GM21526 (cell line): ENCODE data around the gene UXS1.

Experiments
- ATAC-seq: cut with Tn5 transposase; IDR thresholded peaks from one replicate; pipeline ENCODE4 v1.9.1; 2021; ENCODE audit warnings: moderate library complexity; ENCODE audit not compliant: unreplicated experiment, low FRiP score

The UXS1 gene

DNA sequence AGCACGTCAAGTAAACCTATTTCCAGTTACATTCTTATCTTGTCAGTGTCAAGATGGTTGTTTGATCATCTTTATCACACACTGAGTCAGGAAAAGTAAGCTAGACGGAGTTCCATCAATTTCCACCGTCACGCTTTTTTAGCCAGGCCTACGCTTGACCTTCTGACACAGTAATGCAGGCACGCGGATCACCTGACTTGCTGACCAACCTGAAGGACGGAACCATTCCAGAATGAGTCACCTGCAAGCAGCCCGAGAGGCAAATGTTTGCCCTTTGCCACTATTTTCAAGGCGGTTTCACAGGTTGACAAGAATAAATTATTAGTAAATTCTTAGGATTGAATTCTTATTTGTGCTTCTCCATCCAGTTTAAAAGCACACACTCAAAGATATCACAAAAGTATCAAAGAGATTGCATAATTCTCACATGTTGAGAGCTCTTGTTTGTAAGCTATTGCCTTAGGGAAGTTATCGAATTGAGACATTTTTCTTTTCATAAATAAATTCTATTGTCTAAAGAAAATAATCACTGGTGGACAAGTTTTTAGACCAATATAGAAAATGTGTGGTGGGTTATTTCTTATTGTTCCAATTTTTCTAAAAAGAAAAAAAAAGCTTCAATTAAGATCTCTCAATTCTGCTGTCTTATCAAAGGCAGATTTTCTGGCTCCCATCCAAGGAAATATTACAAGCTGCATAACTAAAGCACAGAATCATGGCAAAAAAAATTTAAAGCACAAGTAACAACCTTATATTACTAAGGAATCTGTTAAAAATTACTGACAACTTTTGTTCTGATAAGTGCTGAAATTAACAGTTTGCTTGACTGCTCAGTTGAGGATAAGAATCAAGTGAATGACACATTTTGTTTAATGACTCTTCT is 31.9 kb downstream of the UXS1 start:
- no peak for ATAC-seq

GRCh38 chr2:106161341-106161740 is 32.8 kb downstream of the UXS1 start:
- ATAC-seq: no peak

DNA sequence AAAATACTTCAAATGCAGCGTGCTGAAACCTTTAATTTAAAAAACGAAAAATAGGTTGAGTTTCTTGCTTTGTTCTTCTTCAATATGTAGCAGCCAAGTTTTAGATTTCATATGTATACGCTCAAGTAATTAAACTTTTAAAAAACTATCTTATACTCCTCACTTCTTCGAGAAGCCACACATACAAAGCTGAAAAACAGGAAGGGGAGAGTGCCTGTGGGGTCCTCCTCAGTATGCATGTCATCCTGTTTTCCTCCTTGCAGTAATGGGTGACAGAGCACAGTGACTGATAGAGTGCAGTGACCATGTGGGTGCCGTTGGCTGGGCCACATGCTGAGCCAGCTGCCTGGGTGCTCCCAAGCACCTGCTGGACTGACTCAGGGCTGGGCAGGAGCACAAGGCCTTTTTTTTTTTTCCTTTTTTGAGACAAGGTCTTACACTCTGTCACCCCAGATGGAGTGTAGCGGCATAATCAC is 33.3 kb downstream of the UXS1 start:
- no peak for ATAC-seq

- no peak for ATAC-seq
Observed at GRCh38 chr2:106159866-106160785, 34.0 kb downstream of the UXS1 start.

DNA sequence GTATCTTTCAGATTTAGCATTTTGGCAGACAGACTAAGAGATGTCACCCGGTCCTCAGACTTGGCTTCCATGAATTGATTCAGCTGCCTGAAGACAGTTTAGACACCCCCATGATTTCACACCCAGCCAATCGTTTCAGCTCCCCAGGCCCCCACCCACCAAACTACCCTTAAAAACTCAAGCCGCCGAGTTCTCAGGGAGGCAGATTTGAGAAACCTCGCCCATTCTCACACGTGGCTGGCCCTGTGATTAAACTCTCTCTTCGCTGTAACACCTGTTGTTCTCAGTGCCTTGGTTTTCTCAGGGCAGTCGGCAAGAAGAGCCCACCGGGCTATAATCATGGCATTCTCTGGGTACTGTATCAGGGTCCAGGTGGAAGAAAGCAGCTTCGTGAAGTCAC is 35.2 kb downstream of the UXS1 start:
- no peak for ATAC-seq

- no peak for ATAC-seq
Observed at GRCh38 chr2:106158131-106158530, 36.0 kb downstream of the UXS1 start.

- ATAC-seq: no peak
Observed at GRCh38 chr2:106157416-106157815, 36.7 kb downstream of the UXS1 start.

DNA sequence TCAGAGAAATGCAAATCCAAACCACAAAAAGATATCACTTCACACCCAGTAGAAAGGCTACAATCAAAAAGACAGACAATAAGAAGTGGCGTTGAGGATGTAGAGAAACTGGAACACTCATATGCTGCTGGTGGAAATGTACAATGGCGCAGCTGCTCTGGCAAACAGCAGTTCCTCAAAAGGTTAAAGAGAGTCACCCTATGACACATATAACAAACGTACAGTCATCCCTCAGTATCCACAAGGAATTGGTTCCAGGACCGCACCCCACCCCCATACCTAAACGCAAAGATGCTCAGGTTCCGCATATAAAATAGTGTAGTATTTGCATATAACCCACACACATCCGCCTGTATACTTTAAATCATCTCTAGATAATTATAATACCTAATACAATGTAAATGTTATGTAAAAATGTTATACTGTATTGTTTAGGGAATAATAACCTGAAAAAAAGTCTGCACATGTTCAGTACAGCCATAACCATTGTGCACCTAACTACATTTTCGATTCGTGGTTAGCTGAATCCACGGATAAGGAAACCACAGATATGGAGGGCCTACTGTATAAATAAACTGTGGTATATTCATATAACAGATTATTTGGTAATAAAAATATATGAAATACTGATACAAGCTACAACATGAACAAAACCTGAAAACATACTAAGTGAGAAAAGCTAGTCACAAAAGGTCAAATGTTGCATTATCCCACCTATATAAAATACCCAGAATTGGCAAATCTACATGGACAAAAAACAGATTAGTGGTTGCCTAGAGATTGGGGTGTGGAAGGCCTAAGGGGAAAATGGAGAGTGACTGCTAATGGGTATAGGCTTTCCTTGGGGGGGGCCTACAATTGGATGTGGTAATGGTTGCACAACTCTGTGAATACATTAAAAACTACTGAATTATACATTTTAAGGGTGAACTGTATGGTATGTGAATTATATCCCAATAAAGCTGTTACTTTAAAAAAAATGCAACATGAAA is 37.5 kb downstream of the UXS1 start:
- no peak for ATAC-seq

GRCh38 chr2:106153781-106154180 is 40.3 kb downstream of the UXS1 start:
- no peak for ATAC-seq

DNA sequence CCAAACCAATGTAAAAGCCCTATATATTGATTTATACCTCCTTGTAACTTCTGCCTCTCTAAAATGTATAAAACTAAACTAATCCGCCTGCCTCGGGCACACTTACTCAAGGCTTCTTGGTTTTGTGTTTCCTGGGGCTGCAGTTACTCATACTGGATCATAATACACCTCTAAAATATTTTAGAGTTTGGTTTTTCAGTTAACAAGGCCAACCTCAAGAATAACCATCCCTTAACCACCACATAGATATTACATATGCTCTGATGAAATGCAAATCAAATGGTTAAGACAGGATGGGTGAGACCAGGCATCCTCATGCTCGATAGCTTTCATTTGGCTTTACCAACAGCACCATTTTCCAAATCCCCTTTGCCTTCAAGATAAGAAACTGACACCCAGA is 46.4 kb downstream of the UXS1 start:
- no peak for ATAC-seq

DNA sequence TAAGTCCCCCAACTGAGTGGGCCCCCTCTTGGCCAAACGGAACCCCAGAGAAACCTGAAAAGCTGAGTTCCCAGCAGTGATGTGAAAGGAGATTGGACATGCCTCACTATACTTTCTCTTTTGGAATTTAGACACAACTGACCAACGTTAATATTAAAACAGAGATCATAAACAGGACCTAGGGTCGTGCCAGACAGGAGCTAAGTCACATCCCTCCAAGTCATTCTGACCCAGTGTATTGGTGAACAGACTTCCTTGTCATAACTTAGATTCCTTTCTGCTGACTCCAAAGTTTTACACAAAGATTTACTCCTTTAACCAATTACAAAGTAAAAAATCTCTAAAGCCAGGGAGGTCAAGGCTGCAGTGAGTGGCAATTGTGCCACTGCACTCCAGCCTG is 46.9 kb downstream of the UXS1 start:
- no peak for ATAC-seq

GRCh38 chr2:106144621-106145331 is 49.3 kb downstream of the UXS1 start:
- ATAC-seq: no peak

DNA sequence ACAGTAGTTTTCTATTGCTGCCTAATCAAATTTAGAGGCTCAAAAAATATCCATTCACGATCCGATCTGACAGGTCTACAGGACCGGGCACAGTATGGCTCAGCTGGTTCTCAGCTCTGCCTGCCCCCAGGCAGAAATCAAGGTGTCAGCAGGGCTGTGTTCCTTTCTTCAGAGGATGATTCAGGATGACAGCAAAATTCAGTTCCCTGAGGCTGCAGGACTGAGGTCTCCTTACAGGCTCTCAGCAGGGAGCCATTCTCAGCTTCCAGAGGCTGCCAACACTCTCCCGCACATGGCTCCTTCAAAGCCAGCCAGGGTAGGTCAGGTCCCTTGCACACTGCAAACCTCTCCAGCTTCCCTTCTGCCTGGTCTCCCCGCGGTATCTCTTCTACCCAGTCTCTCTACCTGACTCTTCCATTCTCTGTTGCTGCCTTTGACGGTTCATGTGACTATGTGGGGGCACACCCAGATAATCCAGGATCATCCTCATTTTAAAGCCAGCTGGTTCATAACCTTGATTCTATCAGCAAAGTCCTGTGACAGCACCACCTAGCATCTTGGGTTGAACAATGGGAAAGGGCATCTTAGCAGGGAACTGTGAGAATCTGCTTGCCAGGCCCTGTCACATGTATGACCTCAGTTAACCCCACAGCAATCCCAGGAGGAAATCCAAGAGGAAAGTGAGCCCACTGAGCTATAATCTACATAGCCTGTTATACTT is 50.4 kb downstream of the UXS1 start:
- ATAC-seq: no peak

DNA sequence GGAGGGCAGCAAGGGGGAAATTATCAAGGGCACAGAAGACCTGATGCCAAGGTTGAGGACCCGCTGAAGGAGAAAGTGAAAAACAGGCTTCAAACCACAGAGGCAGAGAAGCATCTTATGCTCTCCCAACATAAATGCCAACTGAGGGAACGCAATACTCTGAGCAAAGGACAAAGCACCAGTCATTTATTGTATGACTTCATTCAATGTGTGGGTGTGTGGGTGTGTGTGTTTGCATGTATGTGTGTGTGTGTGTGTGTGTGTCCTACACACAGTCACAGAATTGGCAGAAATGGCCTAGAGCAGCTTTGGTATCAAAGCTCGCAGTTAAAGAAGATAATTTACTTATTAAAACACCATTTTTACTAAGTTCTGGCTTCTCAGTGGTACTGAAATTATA is 51.4 kb downstream of the UXS1 start:
- no peak for ATAC-seq

DNA sequence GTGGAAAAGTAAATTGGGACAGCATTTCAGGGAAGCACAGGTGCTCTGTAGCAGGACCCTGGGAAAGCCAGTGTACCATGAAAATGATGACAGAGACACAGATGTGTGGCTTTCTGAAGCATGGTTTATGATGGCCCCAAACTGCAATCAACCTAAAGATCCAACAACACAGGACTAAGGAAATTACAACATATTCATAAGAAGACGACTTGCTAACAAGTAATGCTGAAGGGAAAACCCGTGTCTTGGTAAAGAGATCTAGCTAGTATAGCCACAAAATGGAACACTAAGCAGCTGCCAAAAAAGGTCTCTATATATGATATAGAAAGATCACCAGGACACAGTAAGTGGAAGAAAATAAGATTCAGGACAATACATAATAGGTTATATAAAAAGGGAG is 53.2 kb downstream of the UXS1 start:
- no peak for ATAC-seq

DNA sequence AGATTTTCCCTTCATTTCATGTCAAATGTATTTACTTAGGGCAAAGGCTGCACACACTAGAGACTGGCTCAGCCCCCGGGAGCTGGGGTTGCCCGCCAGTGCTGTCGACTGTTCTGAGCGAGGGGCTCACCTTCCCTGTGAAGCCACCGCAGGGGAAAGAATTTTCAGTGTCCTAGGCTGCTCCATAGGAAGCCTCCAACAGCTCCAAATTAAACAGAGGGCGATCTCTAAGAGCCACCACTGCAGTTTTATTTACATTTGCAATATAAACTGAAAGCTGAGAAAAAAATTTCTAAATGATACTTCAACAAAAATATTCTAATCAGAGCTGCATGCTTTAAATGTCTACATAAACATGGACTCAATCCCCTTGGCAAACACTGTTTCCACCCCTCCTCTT is 54.0 kb downstream of the UXS1 start:
- ATAC-seq: no peak

DNA sequence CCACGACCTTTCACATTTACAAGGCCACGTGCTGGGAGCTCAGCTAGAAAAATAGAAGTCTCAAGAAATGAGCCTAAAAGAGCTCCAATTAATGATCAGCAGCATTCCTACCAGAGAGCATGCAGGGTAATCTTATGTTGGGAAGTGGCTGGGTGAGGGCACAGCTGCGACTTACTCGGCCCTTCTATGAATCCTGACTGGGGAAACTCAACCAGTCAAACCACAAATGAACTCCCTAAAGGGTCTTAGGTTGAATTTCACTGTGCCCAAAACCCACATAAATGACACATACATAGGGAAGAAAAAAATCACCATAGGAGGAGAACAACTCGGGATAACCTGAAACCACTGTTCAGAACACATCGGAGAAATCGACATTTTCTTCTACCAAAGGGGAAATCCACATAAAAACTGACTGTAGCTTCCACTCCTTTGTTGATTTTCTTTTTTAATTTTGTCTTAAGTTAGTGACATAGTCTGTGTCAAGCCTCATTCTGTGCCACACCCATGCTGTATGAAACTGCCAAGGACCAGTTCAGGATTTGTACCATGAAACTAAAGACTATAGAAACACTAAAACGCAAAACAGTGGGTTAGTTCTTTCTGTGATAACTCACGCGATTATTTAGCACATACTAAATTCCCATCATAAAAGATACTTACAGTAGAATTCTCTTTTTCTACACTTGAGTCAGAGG is 54.7 kb downstream of the UXS1 start:
- ATAC-seq: no peak

- ATAC-seq: no peak
Observed at GRCh38 chr2:106138543-106139237, 55.4 kb downstream of the UXS1 start.
